ENCODE measurements around the gene SCP2.
"Not testable (repeated sequence)": the region's sequence is repeated elsewhere in the genome, so short reads cannot be mapped to it uniquely, and the experiment has no call there.

Gene SCP2

GRCh38 chr1:52976183-52977035 is 49.3 kb downstream of the SCP2 start:
- DNase-seq = no peak

- no peak for DNase-seq
Measured at GRCh38 chr1:52978045-52978444, 51.0 kb downstream of the SCP2 start.

GRCh38 chr1:52992733-52993132 is 65.7 kb downstream of the SCP2 start:
- DNase-seq = not testable (repeated sequence)

- no peak for DNase-seq
Measured at GRCh38 chr1:52994656-52995055, 67.6 kb downstream of the SCP2 start.

GRCh38 chr1:52996653-52997052 is 69.6 kb downstream of the SCP2 start:
- no peak for DNase-seq

GRCh38 chr1:53001128-53001527 is 74.1 kb downstream of the SCP2 start:
- DNase-seq = no peak

GRCh38 chr1:53006612-53007011 is 79.5 kb downstream of the SCP2 start:
- not testable (repeated sequence) for DNase-seq

- DNase-seq = not testable (repeated sequence)
Measured at GRCh38 chr1:53010247-53010646, 83.2 kb downstream of the SCP2 start.

- no peak for DNase-seq
Measured at GRCh38 chr1:53011175-53011574, 84.1 kb downstream of the SCP2 start.

GRCh38 chr1:53014791-53015507 is 87.9 kb downstream of the SCP2 start:
- peak; percentile 75 for DNase-seq

- no peak for DNase-seq
Measured at GRCh38 chr1:53015508-53015860, 88.4 kb downstream of the SCP2 start.

- no peak for DNase-seq
Measured at GRCh38 chr1:53016705-53017104, 89.6 kb downstream of the SCP2 start.

- no peak for DNase-seq
Measured at GRCh38 chr1:53020588-53020987, 93.5 kb downstream of the SCP2 start.

GRCh38 chr1:53022179-53022578 is 95.1 kb downstream of the SCP2 start:
- DNase-seq = no peak

GRCh38 chr1:53023546-53023945 is 96.5 kb downstream of the SCP2 start:
- no peak for DNase-seq

- no peak for DNase-seq
Measured at GRCh38 chr1:53024117-53024516, 97.0 kb downstream of the SCP2 start.

- DNase-seq = no peak
Measured at GRCh38 chr1:53025034-53025768, 98.1 kb downstream of the SCP2 start.

- no peak for DNase-seq
Measured at GRCh38 chr1:53025769-53026112, 98.7 kb downstream of the SCP2 start.

GRCh38 chr1:53026254-53026653 is 99.2 kb downstream of the SCP2 start:
- DNase-seq = no peak

- no peak for DNase-seq
Measured at GRCh38 chr1:53031732-53032131, 104.7 kb downstream of the SCP2 start.

- DNase-seq = no peak
Measured at GRCh38 chr1:53037159-53037558, 110.1 kb downstream of the SCP2 start.

GRCh38 chr1:53038566-53038965 is 111.5 kb downstream of the SCP2 start:
- DNase-seq = no peak

- DNase-seq = no peak
Measured at GRCh38 chr1:53043271-53043670, 116.2 kb downstream of the SCP2 start.

GRCh38 chr1:53044926-53045325 is 117.8 kb downstream of the SCP2 start:
- DNase-seq = no peak
